H1 (cell line): ENCODE data around the gene TRIM15.

Experiments
- BACH1 ChIP-seq: IDR thresholded peaks from 2 replicates; pipeline ENCODE4 v1.6.1; 2012; ENCODE audit warnings: low read length, improper control_type of control experiment
- CREB1 ChIP-seq: IDR thresholded peaks from 2 replicates; pipeline ENCODE4 v1.6.1; 2012; ENCODE audit warnings: inconsistent platforms
- CTCF ChIP-seq, 3 experiments: IDR thresholded peaks; 1 replicate in 2 of 3; 2 replicates in 1 of 3; pipeline versions ENCODE4 v1.5.1 to v1.6.1; 2011; ENCODE audit warnings: low read length in 3 of 3, mild to moderate bottlenecking in 3 of 3, inconsistent platforms in 2 of 3, low read depth in 1 of 3, moderate library complexity in 1 of 3; ENCODE audit not compliant: insufficient read depth in 1 of 3; ENCODE audit errors: control extremely low read depth in 1 of 3
- POLR2AphosphoS5 ChIP-seq: IDR thresholded peaks from 2 replicates; pipeline ENCODE4 v1.6.1; 2011; ENCODE audit warnings: low read depth, low read length
- RXRA ChIP-seq: IDR thresholded peaks from 2 replicates; pipeline ENCODE4 v1.6.1; 2011; ENCODE audit warnings: low read depth, mild to moderate bottlenecking, low read length, moderate library complexity; ENCODE audit not compliant: insufficient read depth
- TAF1 ChIP-seq: IDR thresholded peaks from 2 replicates; pipeline ENCODE4 v1.6.1; 2011; ENCODE audit warnings: mild to moderate bottlenecking, low read depth, low read length

GRCh38 chr6:30151580-30151979 is 11.8 kb upstream of the TRIM15 start:
- TF ChIP-seq CTCF (IDR thresholded peaks at IDR 0.05; ENCODE audit: control extremely low read depth in 1 of 3, insufficient read depth in 1 of 3, low read depth in 1 of 3, low read length in 3 of 3) = no peak
- TF ChIP-seq TAF1 = no peak
- TF ChIP-seq BACH1 = no peak
- no peak for TF ChIP-seq RXRA
- TF ChIP-seq CREB1 = no peak
- no peak for TF ChIP-seq POLR2AphosphoS5
